ENCODE results near the gene CAMK2D.

Gene CAMK2D

DNA sequence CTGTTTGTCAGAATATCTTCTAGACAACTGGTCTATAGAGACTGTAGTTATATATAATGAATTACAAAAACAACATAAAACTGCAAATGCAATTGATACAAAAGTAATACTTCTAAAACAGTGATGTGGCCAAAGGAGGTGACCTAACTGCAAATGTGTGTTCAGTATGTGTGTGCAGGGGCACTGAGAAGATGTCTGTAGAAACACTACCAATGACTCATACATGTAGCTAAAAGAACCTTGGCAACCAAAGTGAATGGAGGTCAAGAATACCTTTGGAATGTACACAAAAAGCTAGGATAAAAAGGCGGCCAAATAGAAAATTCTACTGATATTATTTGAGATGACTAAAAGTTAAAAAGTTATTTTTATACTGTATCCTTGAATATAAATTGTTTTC, 261.8 kb downstream of the CAMK2D start:
- peak overlapping the region; percentile 34; the same call in 1 of the 2 replicates for H3K27ac ChIP-seq
- TF ChIP-seq, protein P1, sequence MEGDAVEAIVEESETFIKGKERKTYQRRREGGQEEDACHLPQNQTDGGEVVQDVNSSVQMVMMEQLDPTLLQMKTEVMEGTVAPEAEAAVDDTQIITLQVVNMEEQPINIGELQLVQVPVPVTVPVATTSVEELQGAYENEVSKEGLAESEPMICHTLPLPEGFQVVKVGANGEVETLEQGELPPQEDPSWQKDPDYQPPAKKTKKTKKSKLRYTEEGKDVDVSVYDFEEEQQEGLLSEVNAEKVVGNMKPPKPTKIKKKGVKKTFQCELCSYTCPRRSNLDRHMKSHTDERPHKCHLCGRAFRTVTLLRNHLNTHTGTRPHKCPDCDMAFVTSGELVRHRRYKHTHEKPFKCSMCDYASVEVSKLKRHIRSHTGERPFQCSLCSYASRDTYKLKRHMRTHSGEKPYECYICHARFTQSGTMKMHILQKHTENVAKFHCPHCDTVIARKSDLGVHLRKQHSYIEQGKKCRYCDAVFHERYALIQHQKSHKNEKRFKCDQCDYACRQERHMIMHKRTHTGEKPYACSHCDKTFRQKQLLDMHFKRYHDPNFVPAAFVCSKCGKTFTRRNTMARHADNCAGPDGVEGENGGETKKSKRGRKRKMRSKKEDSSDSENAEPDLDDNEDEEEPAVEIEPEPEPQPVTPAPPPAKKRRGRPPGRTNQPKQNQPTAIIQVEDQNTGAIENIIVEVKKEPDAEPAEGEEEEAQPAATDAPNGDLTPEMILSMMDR (conservative IDR thresholded peaks at IDR 0.05) = no peak

DNA sequence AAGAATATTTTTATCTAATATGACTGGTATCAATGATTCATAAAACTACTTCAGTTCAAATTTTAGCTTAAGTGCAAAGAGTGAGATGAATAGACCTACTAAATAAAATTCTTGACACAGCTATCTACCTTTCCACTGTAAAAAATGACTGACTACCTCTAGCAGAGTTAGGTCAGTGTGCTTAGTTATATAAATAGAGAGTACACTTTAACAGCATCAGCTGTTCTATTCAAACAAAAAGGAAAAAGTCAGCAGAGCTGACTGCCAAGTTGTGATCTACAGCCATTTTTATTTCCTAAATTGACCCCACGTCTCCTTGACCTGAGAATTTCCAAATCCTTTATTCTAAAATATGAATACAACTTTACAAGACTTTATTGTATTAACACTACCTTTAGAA, 262.4 kb downstream of the CAMK2D start:
- TF ChIP-seq, protein P1 (conservative IDR thresholded peaks at IDR 0.05) = no peak
- H3K27ac ChIP-seq = peak overlapping the region; percentile 34

DNA sequence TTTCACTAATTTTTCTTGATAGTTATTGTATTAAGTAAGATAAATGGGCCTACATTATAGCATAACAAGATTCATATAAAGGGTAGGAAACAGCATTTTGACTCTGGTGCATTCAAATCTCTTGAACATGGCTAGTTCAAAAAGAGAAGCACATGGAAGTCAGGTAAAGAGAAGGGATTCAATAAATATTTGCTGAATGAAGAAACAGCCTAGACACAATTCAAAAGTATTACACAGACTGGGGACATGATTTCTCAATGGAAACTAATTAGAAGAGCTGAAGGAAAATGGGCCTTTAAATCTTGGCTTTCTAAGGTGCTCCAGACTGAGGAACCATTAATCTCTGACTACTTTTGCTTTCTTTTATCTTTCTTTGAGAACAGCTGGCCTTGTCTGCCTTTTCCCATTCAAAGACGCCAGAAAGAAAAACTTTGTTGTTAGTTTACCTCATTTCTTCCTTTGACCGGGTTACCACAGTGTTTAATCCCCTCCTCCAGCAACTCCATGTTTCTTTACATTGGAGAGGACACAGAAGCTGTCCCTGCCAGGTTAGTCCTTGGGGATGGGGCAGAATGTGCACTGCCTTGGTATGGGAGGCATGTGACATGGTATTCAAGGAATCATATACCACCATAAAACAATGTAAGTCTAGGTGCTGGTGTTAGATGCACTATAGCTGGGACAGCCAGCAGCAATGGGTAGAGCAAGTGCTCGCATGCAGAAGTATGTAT, 264.2 kb downstream of the CAMK2D start:
- no peak overlapping the region for H3K27ac ChIP-seq
- TF ChIP-seq, protein P1 (conservative IDR thresholded peaks at IDR 0.05) = no peak

DNA sequence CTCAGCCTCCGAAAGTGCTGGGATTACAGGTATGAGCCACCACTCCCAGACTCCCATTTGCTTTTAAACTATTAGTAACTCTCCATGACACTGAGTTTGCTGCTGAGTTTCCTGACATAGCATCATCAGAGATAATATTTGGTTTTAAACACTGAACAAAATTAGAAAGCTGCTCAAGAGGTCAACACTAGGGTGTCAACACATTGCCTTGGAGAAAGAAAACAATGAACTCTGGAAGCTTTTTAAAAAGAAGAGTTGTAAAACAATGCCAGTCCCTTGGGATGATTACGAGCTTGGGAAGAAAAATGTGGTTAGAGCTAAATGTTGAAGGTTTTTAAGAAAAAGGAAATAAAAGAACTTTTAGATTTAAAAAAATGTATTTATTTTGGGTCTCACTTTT, 264.8 kb downstream of the CAMK2D start:
- H3K27ac ChIP-seq = no peak overlapping the region
- TF ChIP-seq, protein P1 (conservative IDR thresholded peaks at IDR 0.05) = no peak

DNA sequence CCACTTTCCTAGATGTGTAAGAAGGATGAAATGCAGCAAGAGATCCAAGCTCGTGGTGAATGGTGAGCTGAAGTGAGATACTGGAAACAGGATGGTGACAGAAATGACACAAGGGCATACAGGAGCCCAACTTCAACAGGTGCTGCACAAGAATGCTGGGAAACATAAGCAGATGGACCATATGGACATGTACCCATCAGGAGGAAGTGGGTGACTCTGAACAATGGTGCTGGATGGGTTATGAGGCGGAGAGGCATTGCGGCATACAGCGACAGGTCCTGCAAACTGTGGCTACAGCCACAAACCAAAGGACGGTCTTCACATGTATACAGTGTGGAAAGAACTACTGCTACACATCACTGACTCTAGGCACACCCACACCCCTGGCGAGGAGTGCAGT, 265.7 kb downstream of the CAMK2D start:
- no peak overlapping the region for H3K27ac ChIP-seq
- TF ChIP-seq, protein P1 (conservative IDR thresholded peaks at IDR 0.05) = no peak

DNA sequence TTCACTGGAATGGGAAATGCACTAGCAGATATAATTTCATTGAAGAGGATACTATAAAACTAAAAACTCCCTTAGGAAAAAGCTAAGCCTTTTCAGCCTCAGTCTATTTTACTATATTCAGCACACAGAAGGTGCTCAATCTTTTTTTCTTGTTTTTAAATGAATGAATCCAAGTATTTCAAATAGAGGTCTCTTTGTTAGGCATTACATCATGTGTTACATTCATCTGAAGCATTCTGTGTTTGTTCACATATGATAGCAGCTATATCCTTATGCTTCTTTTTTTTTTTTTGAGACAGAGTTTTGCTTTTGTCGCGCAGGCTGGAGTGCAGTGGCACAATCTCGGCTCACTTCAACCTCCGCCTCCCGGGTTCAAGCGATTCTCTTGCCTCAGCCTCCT, 278.4 kb downstream of the CAMK2D start:
- TF ChIP-seq, protein P1 (conservative IDR thresholded peaks at IDR 0.05) = no peak
- no peak overlapping the region for H3K27ac ChIP-seq

DNA sequence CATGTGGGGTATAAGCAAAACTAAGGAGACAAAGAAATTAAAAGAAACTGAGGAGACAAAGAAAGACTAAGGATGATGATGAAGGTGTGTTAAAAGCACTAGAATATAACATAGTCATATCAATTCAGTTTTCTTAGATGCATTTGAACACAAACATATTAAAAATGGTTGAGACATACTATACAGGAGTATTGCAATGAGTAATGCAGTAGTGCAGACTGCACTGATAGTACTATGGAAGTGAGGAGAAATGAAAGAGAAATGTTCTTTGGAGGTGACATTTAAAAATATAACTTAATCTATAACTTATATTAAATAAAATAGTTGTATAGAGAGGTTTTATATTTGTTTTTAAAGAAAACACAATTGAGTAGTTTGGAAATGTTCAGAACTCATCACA, 279.2 kb downstream of the CAMK2D start:
- TF ChIP-seq, protein P1 (conservative IDR thresholded peaks at IDR 0.05) = no peak
- H3K27ac ChIP-seq = no peak overlapping the region

Data from VCaP (cell line).